GM21526 (cell line): Measurements from ENCODE around the gene WDR90.
A peak's percentile ranks its signal among the peaks of the same experiment; 100 is the strongest.
"Not testable (repeated sequence)": the region's sequence is repeated elsewhere in the genome, so short reads cannot be mapped to it uniquely, and the experiment has no call there.

ENCODE experiments used
- ATAC-seq: cut with Tn5 transposase; IDR thresholded peaks from one replicate; pipeline ENCODE4 v1.9.1; 2021; ENCODE audit warnings: moderate library complexity; ENCODE audit not compliant: unreplicated experiment, low FRiP score

WDR90 gene

DNA sequence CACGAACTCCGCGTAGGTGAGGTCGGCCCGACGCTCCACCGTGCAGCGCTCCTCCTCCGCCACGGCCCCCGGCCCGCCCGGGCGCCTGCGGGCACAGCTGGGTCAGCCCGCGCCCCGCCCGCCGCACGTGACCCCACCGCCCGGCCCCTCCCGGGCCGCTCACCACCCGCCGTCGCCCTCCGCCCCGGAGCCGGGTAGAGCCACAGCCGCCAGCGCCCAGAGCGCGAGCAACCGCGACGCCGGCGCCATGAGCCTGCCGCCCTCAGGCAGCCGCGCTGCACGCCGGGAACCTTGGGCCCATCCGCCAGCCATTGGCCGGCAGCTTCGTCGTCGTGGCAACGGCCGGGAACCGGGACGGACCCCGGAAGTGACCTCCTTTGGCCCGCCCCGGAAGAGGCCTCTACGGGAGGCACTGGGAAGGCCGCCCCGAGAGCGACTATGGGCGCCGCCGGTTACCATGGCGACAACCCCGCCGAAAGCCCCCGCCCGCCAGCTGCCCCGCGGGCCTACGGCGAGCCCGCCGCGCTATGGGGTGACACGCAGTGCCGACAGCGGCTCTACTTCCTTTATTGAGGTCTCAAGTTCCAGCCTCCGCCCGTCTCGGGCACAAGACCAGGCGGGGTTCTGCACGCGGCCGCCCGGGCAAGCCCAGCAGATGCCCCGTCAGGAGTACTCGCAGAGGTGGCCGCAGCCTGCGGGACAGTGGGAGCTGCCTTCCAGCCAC, 35.1 kb downstream of the WDR90 start, which contains the start of gene JMJD8:
JMJD8 (minus strand) TSS at position 264 of the 724 bp plus-strand sequence; CDS start at position 249, 15 bp downstream.
- peak; percentile 49 for ATAC-seq

- ATAC-seq: no peak
These were observed 36.0 kb downstream of the WDR90 start for GRCh38 chr16:684961-685696.

- ATAC-seq: no peak
These were observed 36.8 kb downstream of the WDR90 start for GRCh38 chr16:685967-686366.

DNA sequence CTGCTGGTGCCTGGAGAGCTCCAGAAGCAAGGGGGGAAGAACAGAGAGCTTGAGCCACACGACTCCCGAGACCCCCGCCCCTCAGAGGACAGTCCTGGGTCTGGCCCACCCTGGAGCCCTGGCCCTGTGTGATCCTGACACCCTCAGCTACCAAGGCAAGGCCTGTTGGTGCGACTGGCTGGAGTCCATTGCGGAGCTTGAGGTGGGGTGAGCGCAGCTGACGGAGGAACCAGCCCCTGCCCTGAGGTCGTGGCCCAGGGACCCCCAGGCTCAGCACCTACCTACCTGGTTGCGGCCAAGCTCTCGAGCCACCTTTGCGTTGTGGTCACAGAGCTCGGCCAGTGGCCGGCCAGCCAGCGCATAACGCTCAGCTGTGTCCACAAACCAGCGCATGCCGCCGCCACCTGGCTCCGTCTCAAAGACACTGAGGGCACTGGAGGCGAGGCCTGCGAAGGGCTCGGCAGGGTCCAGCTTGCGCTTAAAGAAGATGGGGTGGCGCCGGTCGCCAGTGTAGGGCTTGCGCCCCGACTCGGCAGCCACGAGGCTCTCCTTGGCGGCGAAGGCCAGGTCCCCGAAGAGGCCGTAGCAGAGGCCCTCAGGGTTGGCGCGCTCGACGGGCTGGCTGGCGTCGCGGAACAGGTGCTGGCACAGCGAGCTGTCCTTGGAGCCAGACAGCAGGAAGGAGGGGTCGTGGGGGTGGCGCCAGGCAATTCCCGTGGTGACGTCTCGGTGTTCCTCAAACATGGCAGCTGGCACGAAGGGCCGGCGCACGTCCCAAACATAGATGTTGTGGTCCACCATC, 37.5 kb downstream of the WDR90 start:
- no peak for ATAC-seq

- no peak for ATAC-seq
These were observed 38.3 kb downstream of the WDR90 start for GRCh38 chr16:687499-687898.

DNA sequence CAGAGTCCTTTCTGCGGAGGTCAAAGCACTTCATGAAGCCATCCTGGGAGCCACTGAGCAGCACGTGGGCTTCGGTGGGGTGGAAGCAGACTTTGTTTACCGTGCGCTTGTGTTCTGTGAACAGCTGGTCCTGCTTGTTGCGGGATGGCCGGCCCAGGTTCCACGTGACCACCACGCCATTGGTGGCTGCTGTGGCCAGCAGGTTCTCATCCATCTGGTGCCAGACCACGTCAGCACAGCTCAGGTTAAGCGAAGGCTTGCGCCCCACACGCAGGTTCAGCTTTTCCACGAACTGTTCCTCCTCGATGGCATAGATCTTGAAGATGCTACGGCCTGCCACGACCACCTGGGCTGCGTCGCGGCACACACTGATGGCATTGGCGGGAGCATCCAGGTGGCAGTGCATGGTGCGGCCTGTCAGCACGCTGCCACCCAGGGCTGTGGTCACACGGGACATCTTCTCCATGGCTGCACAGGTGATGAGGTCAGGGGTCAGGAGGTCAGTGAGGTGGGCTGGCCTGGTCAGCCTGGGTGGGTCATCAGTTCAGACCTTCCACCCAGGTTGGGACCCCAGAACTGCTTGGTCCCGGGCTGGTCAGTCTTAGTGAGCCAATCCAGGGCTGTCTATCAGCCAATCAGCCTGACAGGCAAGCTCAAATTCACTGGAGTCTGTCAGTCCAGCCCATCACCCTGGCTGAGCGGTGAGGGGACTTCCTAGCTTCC, 40.2 kb downstream of the WDR90 start:
- no peak for ATAC-seq

- not testable (repeated sequence) for ATAC-seq
These were observed 42.1 kb downstream of the WDR90 start for GRCh38 chr16:691242-691641.

GRCh38 chr16:692356-693108, 43.4 kb downstream of the WDR90 start:
- ATAC-seq: no peak

GRCh38 chr16:693364-693763, 44.2 kb downstream of the WDR90 start:
- no peak for ATAC-seq

DNA sequence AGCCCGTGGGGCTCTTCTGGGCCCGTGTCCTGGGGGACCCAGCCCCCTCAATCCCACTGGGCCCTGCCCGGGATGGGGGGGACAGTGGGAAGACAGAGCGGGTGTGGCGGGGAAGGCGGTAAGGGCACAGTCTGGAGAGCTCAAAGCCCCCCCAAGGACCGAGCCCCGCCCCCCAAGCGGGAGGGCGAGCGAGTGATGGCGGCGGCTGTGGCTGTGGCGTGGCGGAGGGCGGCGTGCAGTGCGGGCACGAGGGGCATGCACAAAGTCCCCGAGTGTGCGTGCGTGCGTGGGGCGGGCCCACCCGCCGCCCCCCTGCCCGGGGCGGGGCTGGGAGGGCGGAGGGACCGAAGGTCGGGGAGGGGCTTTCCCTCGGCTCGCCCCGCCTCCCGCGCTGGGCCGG, 44.6 kb downstream of the WDR90 start:
- ATAC-seq: no peak

GRCh38 chr16:694187-694862, 45.2 kb downstream of the WDR90 start:
- ATAC-seq: no peak

DNA sequence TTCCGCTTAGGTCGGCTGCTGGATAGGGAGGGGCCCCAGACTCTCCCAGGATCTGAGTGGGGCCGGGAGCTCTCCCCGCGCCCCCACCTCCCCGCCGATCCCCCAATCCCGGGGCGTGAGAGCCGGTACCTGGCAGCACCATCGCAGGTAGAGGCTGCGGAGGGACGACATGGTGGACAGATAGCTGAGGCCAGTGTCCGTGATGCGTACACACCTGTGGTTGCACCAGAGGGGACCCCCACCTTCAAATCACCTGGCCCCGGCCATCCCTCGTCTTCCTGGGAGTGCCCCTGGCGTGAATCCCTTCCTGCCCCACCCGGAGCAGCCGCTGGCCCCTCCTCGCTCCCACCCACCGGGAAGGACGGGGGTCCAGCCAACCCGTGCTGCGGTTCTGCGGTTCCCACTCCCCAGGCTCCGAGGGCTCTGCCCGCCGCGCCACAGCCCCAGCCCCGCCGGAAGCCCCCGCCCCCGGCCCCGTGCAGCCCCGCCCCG, 45.7 kb downstream of the WDR90 start:
- no peak for ATAC-seq

- no peak for ATAC-seq
These were observed 46.4 kb downstream of the WDR90 start for GRCh38 chr16:695355-696089.

GRCh38 chr16:698911-699671, 49.9 kb downstream of the WDR90 start:
- no peak for ATAC-seq

- no peak for ATAC-seq
These were observed 51.8 kb downstream of the WDR90 start for GRCh38 chr16:700684-701584.

DNA sequence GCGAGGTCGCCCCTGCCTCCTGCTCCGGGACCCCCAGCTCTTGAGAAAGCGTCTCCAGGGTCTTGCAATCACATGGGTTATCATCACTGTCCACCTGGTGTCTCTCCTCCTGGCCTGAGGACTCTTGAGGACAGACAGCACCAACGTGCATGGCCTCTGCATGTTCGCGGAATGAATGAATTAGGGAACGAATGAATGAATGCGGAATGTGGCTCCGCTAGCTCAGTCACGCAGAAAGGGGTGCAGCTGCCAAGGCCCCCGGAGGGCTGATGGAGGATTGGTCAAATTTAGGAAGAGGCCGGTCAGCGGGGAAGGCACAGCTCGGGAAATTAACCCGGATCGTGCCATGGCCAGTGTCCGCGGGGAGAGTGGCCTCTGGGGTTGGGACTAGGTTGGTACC, 53.2 kb downstream of the WDR90 start:
- ATAC-seq: no peak

- ATAC-seq: no peak
These were observed 54.2 kb downstream of the WDR90 start for GRCh38 chr16:703406-703805.
